Astrocyte (in vitro differentiated cells and primary cell): ENCODE data around the gene CORT. TPM values are rescaled to one million over a fixed set of nuclear protein-coding genes. Genes with fewer than 3 reads are reported as not detected.

Source experiments
- DNase-seq: peaks from one replicate; pipeline ENCODE4 v3.0.0-alpha.2; 2010; ENCODE audit warnings: low read depth
- FAIRE-seq: peaks from 2 replicates; lab custom pipeline; 2011; peaks lifted over from hg19 to GRCh38; lab: Jason Lieb, UNC
- H2AFZ ChIP-seq: 2 replicates; pipeline ENCODE4 v1.6.0; 2012; ENCODE audit warnings: low read depth, low read length, inconsistent platforms
- H3K27ac ChIP-seq: 2 replicates; pipeline ENCODE4 v1.5.1; 2011; ENCODE audit warnings: low read depth, low read length, inconsistent platforms
- H3K27me3 ChIP-seq: 2 replicates; pipeline ENCODE4 v1.6.0; 2011; ENCODE audit warnings: low read length, inconsistent platforms; ENCODE audit not compliant: insufficient read depth
- H3K36me3 ChIP-seq: 2 replicates; pipeline ENCODE4 v1.5.1; 2011; ENCODE audit warnings: low read length, inconsistent platforms; ENCODE audit not compliant: insufficient read depth
- H3K4me1 ChIP-seq: 2 replicates; pipeline ENCODE4 v1.5.1; 2011; ENCODE audit warnings: low read length, inconsistent platforms; ENCODE audit not compliant: insufficient read depth
- H3K4me2 ChIP-seq: 2 replicates; pipeline ENCODE4 v1.6.0; 2012; ENCODE audit warnings: low read length, inconsistent platforms
- H3K4me3 ChIP-seq: 2 replicates; pipeline ENCODE4 v1.5.1; 2011; ENCODE audit warnings: low read depth, mild to moderate bottlenecking, low read length, inconsistent platforms; ENCODE audit not compliant: insufficient read depth
- H3K79me2 ChIP-seq: 2 replicates; pipeline ENCODE4 v1.6.0; 2012; ENCODE audit warnings: mild to moderate bottlenecking, low read length, inconsistent platforms; ENCODE audit not compliant: insufficient read depth
- H3K9ac ChIP-seq: 2 replicates; pipeline ENCODE4 v1.6.0; 2012; ENCODE audit warnings: mild to moderate bottlenecking, low read length, inconsistent platforms
- H3K9me3 ChIP-seq: 2 replicates; pipeline ENCODE4 v1.5.1; 2012; ENCODE audit warnings: low read depth, mild to moderate bottlenecking, low read length, inconsistent platforms; ENCODE audit not compliant: insufficient read depth
- H4K20me1 ChIP-seq: 2 replicates; pipeline ENCODE4 v1.6.0; 2012; ENCODE audit warnings: low read length, inconsistent platforms; ENCODE audit not compliant: insufficient read depth
- H3K27ac Mint-ChIP-seq: one replicate; pipeline ENCODE4 v1.8.0; 2021; ENCODE audit warnings: mild to moderate bottlenecking, mixed read lengths; ENCODE audit not compliant: unreplicated experiment
- H3K27me3 Mint-ChIP-seq: one replicate; pipeline ENCODE4 v1.8.0; 2021; ENCODE audit warnings: low read depth, mixed read lengths; ENCODE audit not compliant: unreplicated experiment
- H3K36me3 Mint-ChIP-seq: one replicate; pipeline ENCODE4 v1.8.0; 2021; ENCODE audit warnings: low read depth, mixed read lengths; ENCODE audit not compliant: unreplicated experiment
- H3K4me1 Mint-ChIP-seq: one replicate; pipeline ENCODE4 v1.8.0; 2021; ENCODE audit warnings: low read depth, mixed read lengths; ENCODE audit not compliant: unreplicated experiment
- H3K4me3 Mint-ChIP-seq: one replicate; pipeline ENCODE4 v1.8.0; 2021; ENCODE audit warnings: mild to moderate bottlenecking, moderate library complexity, mixed read lengths; ENCODE audit not compliant: unreplicated experiment
- H3K9me3 Mint-ChIP-seq: one replicate; pipeline ENCODE4 v1.8.0; 2021; ENCODE audit warnings: mild to moderate bottlenecking, mixed read lengths; ENCODE audit not compliant: unreplicated experiment
- CTCF ChIP-seq: IDR thresholded peaks from 2 replicates; pipeline ENCODE4 v1.5.1; 2011; ENCODE audit warnings: low read depth, mild to moderate bottlenecking, inconsistent platforms, low read length, moderate library complexity; ENCODE audit not compliant: insufficient read depth
- EZH2 ChIP-seq: IDR thresholded peaks from 2 replicates; pipeline ENCODE4 v1.6.1; 2012; ENCODE audit warnings: mild to moderate bottlenecking, low read length, inconsistent platforms; ENCODE audit not compliant: insufficient read depth
- total RNA-seq: library from RNA; stranded (reverse); gene quantifications from 2 replicates; pipeline ENCODE4 v1.2.1, GENCODE V29; 2021

The CORT gene
- total RNA-seq, 1 donor from 2014 or later = 0.23 TPM

- H3K9me3 Mint-ChIP-seq = no peaks in the 10 kb centered on the region
- FAIRE-seq (no peak), DNase-seq (no peak)
- H3K4me2 ChIP-seq = no peak overlapping the region
- H3K27ac ChIP-seq = no peak overlapping the region
- TF ChIP-seq EZH2 (no peak), CTCF (no peak)
- no peak overlapping the region for H3K4me3 Mint-ChIP-seq
- H3K27me3 ChIP-seq = no peaks in the 10 kb centered on the region
- no peaks in the 10 kb centered on the region for H3K4me1 ChIP-seq
- no peaks in the 10 kb centered on the region for H3K36me3 Mint-ChIP-seq
- H2AFZ ChIP-seq = no peak overlapping the region
- H3K9ac ChIP-seq = no peak overlapping the region
- H3K27me3 Mint-ChIP-seq = no peaks in the 10 kb centered on the region
- H3K79me2 ChIP-seq = peaks cover 85% of the 10 kb centered on the region
- H3K4me3 ChIP-seq = no peak overlapping the region
- no peak overlapping the region for H3K27ac Mint-ChIP-seq
- H3K4me1 Mint-ChIP-seq = peaks cover 8% of the 10 kb centered on the region
- no peaks in the 10 kb centered on the region for H3K9me3 ChIP-seq
- peaks cover 69% of the 10 kb centered on the region for H4K20me1 ChIP-seq
- no peaks in the 10 kb centered on the region for H3K36me3 ChIP-seq
These were observed 39.6 kb downstream of the CORT start for GRCh38 chr1:10489291-10490055.

- peaks cover 84% of the 10 kb centered on the region for H3K79me2 ChIP-seq
- no peak overlapping the region for H3K9ac ChIP-seq
- no peaks in the 10 kb centered on the region for H3K36me3 ChIP-seq
- H3K27me3 Mint-ChIP-seq = no peaks in the 10 kb centered on the region
- H3K36me3 Mint-ChIP-seq = no peaks in the 10 kb centered on the region
- H2AFZ ChIP-seq = no peak overlapping the region
- peaks cover 17% of the 10 kb centered on the region for H3K4me1 Mint-ChIP-seq
- no peaks in the 10 kb centered on the region for H3K27me3 ChIP-seq
- no peak for TF ChIP-seq CTCF
- no peak for TF ChIP-seq EZH2
- H3K4me3 Mint-ChIP-seq = peak overlapping the region; percentile 46
- no peak overlapping the region for H3K4me2 ChIP-seq
- no peaks in the 10 kb centered on the region for H3K9me3 Mint-ChIP-seq
- H3K27ac ChIP-seq = no peak overlapping the region
- FAIRE-seq = no peak
- peaks cover 6% of the 10 kb centered on the region for H3K4me1 ChIP-seq
- peaks cover 69% of the 10 kb centered on the region for H4K20me1 ChIP-seq
- DNase-seq = no peak
- no peaks in the 10 kb centered on the region for H3K9me3 ChIP-seq
- no peak overlapping the region for H3K4me3 ChIP-seq
- no peak overlapping the region for H3K27ac Mint-ChIP-seq
These were observed 40.6 kb downstream of the CORT start for GRCh38 chr1:10490286-10490970.

- Histone ChIP-seq H3K36me3 (peaks cover 3% of the 10 kb centered on the region), H3K27ac (no peak overlapping the region), H3K27me3 (no peaks in the 10 kb centered on the region), H3K4me3 (no peak overlapping the region), H3K9ac (no peak overlapping the region), H2AFZ (no peak overlapping the region), H3K79me2 (peaks cover 82% of the 10 kb centered on the region), H3K4me2 (no peak overlapping the region), H4K20me1 (peaks cover 92% of the 10 kb centered on the region), H3K9me3 (no peaks in the 10 kb centered on the region), H3K4me1 (peaks cover 6% of the 10 kb centered on the region)
- no peaks in the 10 kb centered on the region for H3K36me3 Mint-ChIP-seq
- no peak overlapping the region for H3K4me3 Mint-ChIP-seq
- H3K27ac Mint-ChIP-seq = peak overlapping the region; percentile 34
- no peaks in the 10 kb centered on the region for H3K9me3 Mint-ChIP-seq
- FAIRE-seq = no peak
- H3K4me1 Mint-ChIP-seq = peaks cover 19% of the 10 kb centered on the region
- no peaks in the 10 kb centered on the region for H3K27me3 Mint-ChIP-seq
- DNase-seq = no peak
- no peak for TF ChIP-seq EZH2
- no peak for TF ChIP-seq CTCF
These were observed 44.6 kb downstream of the CORT start for GRCh38 chr1:10494418-10494753.
